HEK293 (cell line): Measurements from ENCODE around the gene LCA5L.

Experiments
- CTCF ChIA-PET: fragments of 350-600 bp; formaldehyde crosslinking; extraction: SDS; loops from one replicate; lab custom pipeline; 2021; ENCODE audit warnings: antibody characterized with exemption; lab: Yijun Ruan, JAX
- POLR2A ChIA-PET: fragments of 300-600 bp; formaldehyde crosslinking; extraction: SDS; loops from one replicate; lab custom pipeline; 2020; ENCODE audit warnings: antibody characterized with exemption, inconsistent platforms; lab: Yijun Ruan, JAX
- H3K27ac ChIP-seq: fragments of 200-500 bp; sonication (Bioruptor generic); 2 replicates; pipeline ENCODE4 v1.5.1; 2014; ENCODE audit warnings: low read depth, low read length, control low read depth, inconsistent platforms; ENCODE audit errors: extremely low read depth
- H3K36me3 ChIP-seq, 2 experiments: fragments of 200-500 bp in 1 of 2; sonication (Bioruptor generic) in 1 of 2; 1 replicate in 1 of 2; 2 replicates in 1 of 2; pipeline ENCODE4 v1.5.1; 2014 to 2017; ENCODE audit warnings: inconsistent platforms in 2 of 2, low read length in 2 of 2; ENCODE audit not compliant: control insufficient read depth in 2 of 2, insufficient read depth in 1 of 2
- H3K4me1 ChIP-seq: fragments of 200-500 bp; sonication (Bioruptor generic); 2 replicates; pipeline ENCODE4 v1.5.1; 2014; ENCODE audit warnings: mild to moderate bottlenecking, low read length, inconsistent platforms; ENCODE audit not compliant: control insufficient read depth, insufficient read depth
- H3K4me3 ChIP-seq: 2 replicates; pipeline ENCODE4 v1.5.1; 2011; ENCODE audit warnings: low read depth, mild to moderate bottlenecking, control low read depth, low read length, moderate library complexity
- H3K9me3 ChIP-seq: fragments of 200-500 bp; sonication (Bioruptor generic); 2 replicates; pipeline ENCODE4 v1.5.1; 2014; ENCODE audit warnings: low read depth, low read length, inconsistent platforms; ENCODE audit not compliant: control insufficient read depth, insufficient read depth
- BCL11A ChIP-seq: fragments of 450-650 bp; formaldehyde crosslinking; IDR thresholded peaks from 2 replicates; pipeline ENCODE4 v1.5.1; 2016; ENCODE audit warnings: low read depth, missing biosample characterization, missing genetic modification characterization
- PBX3 ChIP-seq: sonication (generic); formaldehyde crosslinking; IDR thresholded peaks from 2 replicates; pipeline ENCODE4 v1.8.1; 2022; ENCODE audit warnings: mild to moderate bottlenecking, moderate library complexity, missing genetic modification reagents
- PRDM10 ChIP-seq: fragments of 450-650 bp; formaldehyde crosslinking; IDR thresholded peaks from 2 replicates; pipeline ENCODE4 v1.5.1; 2016; ENCODE audit warnings: missing biosample characterization, missing genetic modification characterization
- SETDB1 ChIP-seq: IDR thresholded peaks from one replicate; pipeline ENCODE4 v1.6.1; 2017; ENCODE audit warnings: mild to moderate bottlenecking, low read length, moderate library complexity, mixed read lengths; ENCODE audit not compliant: insufficient read length
- YY2 ChIP-seq: fragments of 450-650 bp; formaldehyde crosslinking; IDR thresholded peaks from 2 replicates; pipeline ENCODE4 v1.5.1; 2016; ENCODE audit warnings: missing biosample characterization, missing genetic modification characterization
- ZBTB20 ChIP-seq: fragments of 450-650 bp; formaldehyde crosslinking; IDR thresholded peaks from 2 replicates; pipeline ENCODE4 v1.5.1; 2016; ENCODE audit warnings: missing biosample characterization, missing genetic modification characterization
- ZNF16 ChIP-seq: fragments of 450-650 bp; formaldehyde crosslinking; IDR thresholded peaks from 2 replicates; pipeline ENCODE4 v1.5.1; 2016; ENCODE audit warnings: low read depth, missing biosample characterization, missing genetic modification characterization
- ZNF239 ChIP-seq: fragments of 450-650 bp; formaldehyde crosslinking; IDR thresholded peaks from 2 replicates; pipeline ENCODE4 v1.5.1; 2016; ENCODE audit warnings: missing biosample characterization, missing genetic modification characterization
- ZNF274 ChIP-seq, 2 experiments: fragments of 200-500 bp in 1 of 2; fragments of 450-650 bp in 1 of 2; sonication (Bioruptor generic) in 1 of 2; formaldehyde crosslinking in 1 of 2; IDR thresholded peaks; 2 replicates each; pipeline versions ENCODE4 v1.5.1 to v1.6.1; 2014 to 2016; ENCODE audit warnings: borderline replicate concordance in 1 of 2, inconsistent platforms in 1 of 2, low read length in 1 of 2, missing biosample characterization in 1 of 2, missing genetic modification characterization in 1 of 2
- ZNF335 ChIP-seq: fragments of 450-650 bp; formaldehyde crosslinking; conservative IDR thresholded peaks from 2 replicates; pipeline ENCODE4 v1.5.1; 2016; ENCODE audit warnings: missing biosample characterization, missing genetic modification characterization
- ZNF350 ChIP-seq: fragments of 450-650 bp; formaldehyde crosslinking; IDR thresholded peaks from 2 replicates; pipeline ENCODE4 v1.5.0; 2017; ENCODE audit warnings: missing biosample characterization, mild to moderate bottlenecking, missing genetic modification characterization
- ZNF362 ChIP-seq: fragments of 450-650 bp; formaldehyde crosslinking; IDR thresholded peaks from 2 replicates; pipeline ENCODE4 v1.5.1; 2016; ENCODE audit warnings: missing biosample characterization, missing genetic modification characterization
- ZNF473 ChIP-seq: fragments of 450-650 bp; formaldehyde crosslinking; IDR thresholded peaks from 2 replicates; pipeline ENCODE4 v1.5.1; 2017; ENCODE audit warnings: missing biosample characterization, missing genetic modification characterization
- ZNF514 ChIP-seq: fragments of 450-650 bp; formaldehyde crosslinking; IDR thresholded peaks from 2 replicates; pipeline ENCODE4 v1.5.1; 2016; ENCODE audit warnings: missing biosample characterization, missing genetic modification characterization
- ZNF548 ChIP-seq: fragments of 450-650 bp; formaldehyde crosslinking; IDR thresholded peaks from 2 replicates; pipeline ENCODE4 v1.5.1; 2016; ENCODE audit warnings: missing biosample characterization, missing genetic modification characterization
- ZNF610 ChIP-seq: fragments of 450-650 bp; formaldehyde crosslinking; IDR thresholded peaks from 2 replicates; pipeline ENCODE4 v1.5.1; 2016; ENCODE audit warnings: missing biosample characterization, missing genetic modification characterization, borderline replicate concordance
- ZNF629 ChIP-seq: fragments of 450-650 bp; formaldehyde crosslinking; IDR thresholded peaks from 2 replicates; pipeline ENCODE4 v1.5.1; 2017; ENCODE audit warnings: missing biosample characterization, missing genetic modification characterization
- ZNF785 ChIP-seq: fragments of 450-650 bp; formaldehyde crosslinking; IDR thresholded peaks from 2 replicates; pipeline ENCODE4 v1.5.1; 2016; ENCODE audit warnings: missing biosample characterization, missing genetic modification characterization
- ZNF791 ChIP-seq: fragments of 450-650 bp; formaldehyde crosslinking; IDR thresholded peaks from 2 replicates; pipeline ENCODE4 v1.5.1; 2016; ENCODE audit warnings: missing biosample characterization, missing genetic modification characterization

The LCA5L gene

GRCh38 chr21:39363607-39364555 lies 81.7 kb downstream of the LCA5L start:
- POLR2A ChIA-PET = interaction anchor here (1.1 to 2.6 kb wide), 2 partner anchors 15 to 16 kb away, joined by 3 to 13 read pairs; partner anchors contain the start of gene HMGN1
- Histone ChIP-seq H3K4me1 (no peaks in the 10 kb centered on the region), H3K27ac (no peak overlapping the region)

GRCh38 chr21:39362733-39363132 lies 82.8 kb downstream of the LCA5L start:
- Histone ChIP-seq H3K36me3 (no peaks in the 10 kb centered on the region), H3K9me3 (no peaks in the 10 kb centered on the region), H3K27ac (no peak overlapping the region), H3K4me3 (no peak overlapping the region), H3K4me1 (no peaks in the 10 kb centered on the region)
- no peak for TF ChIP-seq BCL11A (tag by site-specific recombination)
- no peak for TF ChIP-seq YY2 (tag by site-specific recombination)
- no peak for TF ChIP-seq ZNF629
- no peak for TF ChIP-seq ZNF350 (tag by site-specific recombination)
- CTCF ChIA-PET = interaction anchor here (0.6 kb wide), 1 partner anchor 1000 kb away, joined by 4 read pairs; no protein-coding TSS in a partner anchor
- POLR2A ChIA-PET = interaction anchor here (1.0 to 2.6 kb wide), 2 partner anchors 14 to 17 kb away, joined by 3 to 13 read pairs; partner anchors contain the start of gene HMGN1

More at GRCh38 chr21:39363607-39364555, 81.7 kb downstream of the LCA5L start:
- TF ChIP-seq ZNF785 (tag by site-specific recombination) = no peak
- TF ChIP-seq ZNF274 (IDR thresholded peaks at IDR 0.05; ENCODE audit: low read length) = no peak
- no peak for TF ChIP-seq ZNF274 (tag by site-specific recombination; IDR thresholded peaks at IDR 0.05; ENCODE audit: borderline replicate concordance)
- TF ChIP-seq ZNF362 (tag by site-specific recombination) = no peak
- no peak for TF ChIP-seq ZNF514
- TF ChIP-seq ZNF16 (tag by site-specific recombination) = no peak
- peak; percentile 32; the same call in 1 of the 2 replicates for TF ChIP-seq ZNF335 (tag by site-specific recombination)
- no peak for TF ChIP-seq SETDB1
- peak; percentile 54; the same call in 1 of the 2 replicates for TF ChIP-seq ZBTB20
- no peak for TF ChIP-seq PBX3 (CRISPR knock-in tag)
- TF ChIP-seq ZNF239 = no peak
- TF ChIP-seq ZNF548 = no peak
- peak; percentile 99 for TF ChIP-seq PRDM10 (tag by site-specific recombination)
- no peak for TF ChIP-seq ZNF610 (tag by site-specific recombination)
- TF ChIP-seq ZNF473 (tag by site-specific recombination) = no peak
- TF ChIP-seq ZNF791 (tag by site-specific recombination) = no peak
- TF ChIP-seq, all 188 proteins: peak for 3
- CTCF ChIA-PET = interaction anchor here (1.3 kb wide), 1 partner anchor 24 kb away, joined by 5 read pairs; no protein-coding TSS in a partner anchor
- no peaks in the 10 kb centered on the region for H3K36me3 ChIP-seq
- H3K4me3 ChIP-seq = no peak overlapping the region
- no peaks in the 10 kb centered on the region for H3K9me3 ChIP-seq
